ENCODE data around the gene IL17RB. TPM values are rescaled to one million over a fixed set of nuclear protein-coding genes. Genes with fewer than 3 reads are reported as not detected.

The IL17RB gene
- total RNA-seq, 1 donor: under 0.01 TPM

GRCh38 chr3:53859178-53859577, 12.8 kb downstream of the IL17RB start:
- no peak overlapping the region for H3K27ac ChIP-seq (ENCODE audit: low read depth, low read length)
- TF ChIP-seq CTCF (IDR thresholded peaks at IDR 0.05; ENCODE audit: extremely low read depth, low read depth, low read length): no peak
- no peak overlapping the region for H3K4me2 ChIP-seq (ENCODE audit: insufficient read depth, low read length)
- no peak overlapping the region for H3K4me3 ChIP-seq (ENCODE audit: insufficient read depth, low read length)
- peaks cover 16% of the 10 kb centered on the region for H3K36me3 ChIP-seq (ENCODE audit: insufficient read depth, low read length)
- H3K79me2 ChIP-seq (ENCODE audit: insufficient read depth, low read length): no peaks in the 10 kb centered on the region
- no peaks in the 10 kb centered on the region for H3K27me3 ChIP-seq (ENCODE audit: insufficient read depth, low read length)
- H3K4me1 ChIP-seq (ENCODE audit: insufficient read depth, low read length): no peaks in the 10 kb centered on the region
- H3K9me3 ChIP-seq (ENCODE audit: low read depth, low read length): no peaks in the 10 kb centered on the region
- DNase-seq (ENCODE audit: insufficient read length, low spot score, missing footprints): no peak
- H4K20me1 ChIP-seq (ENCODE audit: insufficient read depth, low read length): no peaks in the 10 kb centered on the region
- H2AFZ ChIP-seq (ENCODE audit: low read length): no peak overlapping the region

- Histone ChIP-seq H3K27ac (ENCODE audit: low read depth, low read length) (no peak overlapping the region), H3K9me3 (ENCODE audit: low read depth, low read length) (no peaks in the 10 kb centered on the region), H3K27me3 (ENCODE audit: insufficient read depth, low read length) (no peaks in the 10 kb centered on the region), H3K4me2 (ENCODE audit: insufficient read depth, low read length) (no peak overlapping the region), H3K4me1 (ENCODE audit: insufficient read depth, low read length) (no peaks in the 10 kb centered on the region), H3K4me3 (ENCODE audit: insufficient read depth, low read length) (no peak overlapping the region), H4K20me1 (ENCODE audit: insufficient read depth, low read length) (no peaks in the 10 kb centered on the region), H3K36me3 (ENCODE audit: insufficient read depth, low read length) (peaks cover 24% of the 10 kb centered on the region), H2AFZ (ENCODE audit: low read length) (no peak overlapping the region), H3K79me2 (ENCODE audit: insufficient read depth, low read length) (no peaks in the 10 kb centered on the region)
- DNase-seq (ENCODE audit: insufficient read length, low spot score, missing footprints): no peak
- TF ChIP-seq CTCF (IDR thresholded peaks at IDR 0.05; ENCODE audit: extremely low read depth, low read depth, low read length): no peak
Measured at GRCh38 chr3:53860196-53860595, 13.8 kb downstream of the IL17RB start.

- H3K27ac ChIP-seq (ENCODE audit: low read depth, low read length): no peak overlapping the region
Measured at GRCh38 chr3:53862241-53862640, 15.9 kb downstream of the IL17RB start.

GRCh38 chr3:53863145-53863544, 16.8 kb downstream of the IL17RB start:
- Histone ChIP-seq H3K27ac (ENCODE audit: low read depth, low read length) (no peak overlapping the region), H3K4me3 (ENCODE audit: insufficient read depth, low read length) (no peak overlapping the region), H3K4me1 (ENCODE audit: insufficient read depth, low read length) (no peaks in the 10 kb centered on the region), H2AFZ (ENCODE audit: low read length) (no peak overlapping the region), H4K20me1 (ENCODE audit: insufficient read depth, low read length) (peaks cover 3% of the 10 kb centered on the region), H3K79me2 (ENCODE audit: insufficient read depth, low read length) (no peaks in the 10 kb centered on the region), H3K36me3 (ENCODE audit: insufficient read depth, low read length) (peaks cover 37% of the 10 kb centered on the region), H3K27me3 (ENCODE audit: insufficient read depth, low read length) (no peaks in the 10 kb centered on the region), H3K9me3 (ENCODE audit: low read depth, low read length) (no peaks in the 10 kb centered on the region), H3K4me2 (ENCODE audit: insufficient read depth, low read length) (no peak overlapping the region)
- no peak for DNase-seq (ENCODE audit: insufficient read length, low spot score, missing footprints)
- no peak for TF ChIP-seq CTCF (IDR thresholded peaks at IDR 0.05; ENCODE audit: extremely low read depth, low read depth, low read length)

More at GRCh38 chr3:53862241-53862640, 15.9 kb downstream of the IL17RB start:
- Histone ChIP-seq H3K4me2 (ENCODE audit: insufficient read depth, low read length) (no peak overlapping the region), H3K9me3 (ENCODE audit: low read depth, low read length) (no peaks in the 10 kb centered on the region), H3K79me2 (ENCODE audit: insufficient read depth, low read length) (no peaks in the 10 kb centered on the region), H3K4me3 (ENCODE audit: insufficient read depth, low read length) (no peak overlapping the region), H3K27me3 (ENCODE audit: insufficient read depth, low read length) (no peaks in the 10 kb centered on the region), H2AFZ (ENCODE audit: low read length) (no peak overlapping the region), H4K20me1 (ENCODE audit: insufficient read depth, low read length) (no peaks in the 10 kb centered on the region), H3K36me3 (ENCODE audit: insufficient read depth, low read length) (peaks cover 34% of the 10 kb centered on the region), H3K4me1 (ENCODE audit: insufficient read depth, low read length) (no peaks in the 10 kb centered on the region)
- no peak for DNase-seq (ENCODE audit: insufficient read length, low spot score, missing footprints)
- no peak for TF ChIP-seq CTCF (IDR thresholded peaks at IDR 0.05; ENCODE audit: extremely low read depth, low read depth, low read length)
